Trophoblast cell (in vitro differentiated cells and primary cell): Measurements from ENCODE around the gene PEX14.

Experiments
- DNase-seq, 2 donors: peaks; one replicate each; pipeline ENCODE4 v3.0.0-alpha.2; 2016
- H2AFZ ChIP-seq: 2 replicates; pipeline ENCODE4 v1.6.1; 2013; ENCODE audit warnings: low read length, moderate library complexity, mild to moderate bottlenecking; ENCODE audit not compliant: insufficient read depth, poor library complexity
- H2AK5ac ChIP-seq: 2 replicates; pipeline ENCODE4 v1.6.1; 2013; ENCODE audit warnings: mild to moderate bottlenecking, low read length
- H2BK120ac ChIP-seq: 2 replicates; pipeline ENCODE4 v1.6.1; 2013; ENCODE audit warnings: low read length, mild to moderate bottlenecking, moderate library complexity; ENCODE audit not compliant: insufficient read depth, poor library complexity
- H2BK12ac ChIP-seq: 2 replicates; pipeline ENCODE4 v1.6.1; 2013; ENCODE audit warnings: mild to moderate bottlenecking, low read length, moderate library complexity
- H2BK5ac ChIP-seq: 2 replicates; pipeline ENCODE4 v1.6.1; 2013; ENCODE audit warnings: low read length, low read depth, moderate library complexity, mild to moderate bottlenecking; ENCODE audit not compliant: poor library complexity
- H3K14ac ChIP-seq: 2 replicates; pipeline ENCODE4 v1.6.1; 2013; ENCODE audit warnings: mild to moderate bottlenecking, low read length
- H3K18ac ChIP-seq: 2 replicates; pipeline ENCODE4 v1.6.1; 2013; ENCODE audit warnings: mild to moderate bottlenecking, low read length
- H3K23ac ChIP-seq: 2 replicates; pipeline ENCODE4 v1.6.1; 2013; ENCODE audit warnings: low read length
- H3K27ac ChIP-seq: 2 replicates; pipeline ENCODE4 v1.5.1; 2013; ENCODE audit warnings: low read depth, mild to moderate bottlenecking, inconsistent platforms, low read length, moderate library complexity
- H3K27me3 ChIP-seq: 2 replicates; pipeline ENCODE4 v1.6.1; 2013; ENCODE audit warnings: inconsistent platforms, mild to moderate bottlenecking, low read length, moderate library complexity; ENCODE audit not compliant: insufficient read depth
- H3K36me3 ChIP-seq, 2 experiments: 1 replicate in 1 of 2; 2 replicates in 1 of 2; pipeline ENCODE4 v1.6.1; 2013; ENCODE audit warnings: low read length in 2 of 2, mild to moderate bottlenecking in 2 of 2, moderate library complexity in 1 of 2; ENCODE audit not compliant: insufficient read depth in 2 of 2, control insufficient read depth in 1 of 2
- H3K4ac ChIP-seq: 2 replicates; pipeline ENCODE4 v1.6.1; 2013; ENCODE audit warnings: low read depth, mild to moderate bottlenecking, low read length, moderate library complexity
- H3K4me1 ChIP-seq, 2 experiments: 1 replicate in 1 of 2; 2 replicates in 1 of 2; pipeline ENCODE4 v1.6.1; 2013; ENCODE audit warnings: low read length in 2 of 2, mild to moderate bottlenecking in 2 of 2, moderate library complexity in 1 of 2; ENCODE audit not compliant: insufficient read depth in 2 of 2, control insufficient read depth in 1 of 2
- H3K4me2 ChIP-seq: 2 replicates; pipeline ENCODE4 v1.6.1; 2013; ENCODE audit warnings: inconsistent platforms, mild to moderate bottlenecking, low read length, moderate library complexity
- H3K4me3 ChIP-seq: 2 replicates; pipeline ENCODE4 v1.5.1; 2013; ENCODE audit warnings: mild to moderate bottlenecking, low read depth, low read length, inconsistent platforms
- H3K79me1 ChIP-seq: one replicate; pipeline ENCODE4 v1.6.1; 2013; ENCODE audit warnings: low read length
- H3K79me2 ChIP-seq: 2 replicates; pipeline ENCODE4 v1.6.1; 2013; ENCODE audit warnings: low read length, mild to moderate bottlenecking; ENCODE audit not compliant: control insufficient read depth, insufficient read depth, poor library complexity
- H3K9ac ChIP-seq: 2 replicates; pipeline ENCODE4 v1.6.1; 2013; ENCODE audit warnings: mild to moderate bottlenecking, low read length
- H3K9me3 ChIP-seq: 2 replicates; pipeline ENCODE4 v1.6.1; 2013; ENCODE audit warnings: low read depth, mild to moderate bottlenecking, control low read depth, inconsistent platforms, low read length; ENCODE audit not compliant: insufficient read depth
- H4K12ac ChIP-seq: 2 replicates; pipeline ENCODE4 v1.6.1; 2013; ENCODE audit warnings: low read depth, mild to moderate bottlenecking, low read length, moderate library complexity
- H4K8ac ChIP-seq: 2 replicates; pipeline ENCODE4 v1.6.1; 2013; ENCODE audit warnings: low read depth, mild to moderate bottlenecking, low read length, moderate library complexity
- H4K91ac ChIP-seq: one replicate; pipeline ENCODE4 v1.6.1; 2013; ENCODE audit warnings: low read depth, mild to moderate bottlenecking, low read length, moderate library complexity
- WGBS: extraction: QIAGEN DNeasy Blood & Tissue Kit; methylation state at CpG from one replicate; pipeline ENCODE4 v1.1.7; 2013; ENCODE audit warnings: missing lambda C conversion rate; ENCODE audit not compliant: insufficient read length, insufficient coverage; ENCODE audit errors: extremely low coverage; 5-methylcytosine and 5-hydroxymethylcytosine counted together

Gene PEX14

DNA sequence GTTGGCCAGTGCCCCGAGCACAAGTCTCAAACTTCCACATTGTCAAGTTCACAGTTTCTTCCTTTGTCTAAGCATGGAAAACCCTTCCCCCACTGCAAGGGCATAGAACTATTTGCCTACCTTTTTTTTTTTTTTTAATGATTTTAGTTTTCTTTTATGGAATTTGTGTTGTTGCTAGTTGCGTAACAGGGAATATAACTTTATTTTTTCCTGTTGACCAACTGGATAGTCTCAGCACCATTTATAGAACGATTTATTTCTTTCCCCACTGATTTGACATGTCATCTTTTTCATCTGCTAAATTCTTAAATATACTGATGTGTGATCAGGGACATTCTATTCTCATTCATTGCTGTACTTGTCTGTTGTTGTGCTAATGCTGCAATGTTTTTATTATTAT is 83.0 kb downstream of the PEX14 start:
- Histone ChIP-seq H3K36me3 (no peaks in the 10 kb centered on the region), H3K4ac (no peak overlapping the region), H2BK120ac (no peak overlapping the region), H3K27me3 (no peaks in the 10 kb centered on the region), H2BK5ac (no peak overlapping the region), H4K8ac (no peak overlapping the region), H3K14ac (no peak overlapping the region), H3K4me2 (no peak overlapping the region), H2AFZ (no peak overlapping the region), H3K4me1 (peaks cover 8 to 10% of the 10 kb centered on the region in 2 experiments), H4K91ac (no peak overlapping the region), H2AK5ac (no peak overlapping the region), H3K18ac (no peak overlapping the region), H4K12ac (no peak overlapping the region), H3K79me2 (no peaks in the 10 kb centered on the region), H3K4me3 (no peak overlapping the region), H3K23ac (no peak overlapping the region), H3K9me3 (no peaks in the 10 kb centered on the region), H3K79me1 (no peaks in the 10 kb centered on the region), H2BK12ac (no peak overlapping the region), H3K9ac (no peak overlapping the region), H3K27ac (no peak overlapping the region)
- WGBS: no CpG with 5 or more reads among the region's 3 CpGs
- no peak for DNase-seq

- Histone ChIP-seq H4K8ac (no peak overlapping the region), H3K27me3 (no peaks in the 10 kb centered on the region), H3K9ac (no peak overlapping the region), H2BK120ac (no peak overlapping the region), H3K4me2 (no peak overlapping the region), H3K36me3 (no peaks in the 10 kb centered on the region), H2BK12ac (no peak overlapping the region), H3K9me3 (no peaks in the 10 kb centered on the region), H2AFZ (no peak overlapping the region), H2BK5ac (no peak overlapping the region), H3K79me2 (no peaks in the 10 kb centered on the region), H3K79me1 (no peaks in the 10 kb centered on the region), H4K12ac (no peak overlapping the region), H2AK5ac (no peak overlapping the region), H3K18ac (no peak overlapping the region), H3K4me3 (no peak overlapping the region), H3K27ac (no peak overlapping the region), H3K4ac (no peak overlapping the region), H3K23ac (no peak overlapping the region), H3K14ac (no peak overlapping the region), H3K4me1 (peaks cover 8 to 10% of the 10 kb centered on the region in 2 experiments), H4K91ac (no peak overlapping the region)
- no CpG with 5 or more reads among the region's 8 CpGs for WGBS
- no peak for DNase-seq
These were observed 84.6 kb downstream of the PEX14 start for GRCh38 chr1:10559386-10559785.

GRCh38 chr1:10561497-10561896 is 86.7 kb downstream of the PEX14 start:
- no peak overlapping the region for H2BK5ac ChIP-seq
- H3K4me3 ChIP-seq: no peak overlapping the region
- H4K91ac ChIP-seq: no peak overlapping the region

DNA sequence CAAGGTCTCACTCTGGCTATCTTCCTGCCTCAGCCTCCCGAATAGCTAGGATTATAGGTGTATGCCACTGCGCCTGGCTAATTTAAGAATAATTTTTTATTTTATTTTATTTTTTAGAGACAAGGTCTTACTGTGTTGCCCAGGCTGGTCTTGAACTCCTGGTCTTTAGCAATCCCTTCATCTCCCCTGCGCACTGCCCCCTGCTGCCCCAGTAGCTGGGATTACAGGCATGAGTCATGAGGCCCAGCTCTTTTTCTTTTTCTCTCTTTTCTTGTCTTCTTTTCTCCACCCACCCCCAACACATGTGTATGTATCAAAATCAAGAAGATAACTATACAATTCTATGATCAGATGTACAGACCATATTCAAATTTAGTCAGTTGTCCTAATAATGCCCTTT is 87.2 kb downstream of the PEX14 start:
- H3K4ac ChIP-seq: no peak overlapping the region
- no peak overlapping the region for H3K9ac ChIP-seq
- no peaks in the 10 kb centered on the region for H3K27me3 ChIP-seq
- H3K27ac ChIP-seq: no peak overlapping the region
- H3K18ac ChIP-seq: no peak overlapping the region
- H2BK5ac ChIP-seq: no peak overlapping the region
- H3K4me2 ChIP-seq: no peak overlapping the region
- H2AFZ ChIP-seq: no peak overlapping the region
- H3K14ac ChIP-seq: no peak overlapping the region
- no peak overlapping the region for H3K23ac ChIP-seq
- no peak overlapping the region for H2AK5ac ChIP-seq
- H3K79me2 ChIP-seq: no peaks in the 10 kb centered on the region
- WGBS: no CpG with 5 or more reads among the region's 3 CpGs
- no peaks in the 10 kb centered on the region for H3K9me3 ChIP-seq
- no peaks in the 10 kb centered on the region for H3K4me1 ChIP-seq
- DNase-seq: no peak
- H4K91ac ChIP-seq: no peak overlapping the region
- H3K4me3 ChIP-seq: no peak overlapping the region
- H2BK12ac ChIP-seq: no peak overlapping the region
- H3K36me3 ChIP-seq: no peaks in the 10 kb centered on the region
- no peak overlapping the region for H4K8ac ChIP-seq
- no peak overlapping the region for H2BK120ac ChIP-seq
- no peak overlapping the region for H4K12ac ChIP-seq
- H3K79me1 ChIP-seq: no peaks in the 10 kb centered on the region

More at GRCh38 chr1:10561497-10561896, 86.7 kb downstream of the PEX14 start:
- H2AK5ac ChIP-seq: no peak overlapping the region
- no peak overlapping the region for H3K4me2 ChIP-seq
- H3K18ac ChIP-seq: no peak overlapping the region
- no peak overlapping the region for H2AFZ ChIP-seq
- no peaks in the 10 kb centered on the region for H3K79me2 ChIP-seq
- no peak for DNase-seq
- H3K9me3 ChIP-seq: no peaks in the 10 kb centered on the region
- H3K14ac ChIP-seq: no peak overlapping the region
- no peak overlapping the region for H2BK120ac ChIP-seq
- H3K9ac ChIP-seq: no peak overlapping the region
- H2BK12ac ChIP-seq: no peak overlapping the region
- no peak overlapping the region for H3K27ac ChIP-seq
- no peaks in the 10 kb centered on the region for H3K36me3 ChIP-seq
- H3K4ac ChIP-seq: no peak overlapping the region
- no peaks in the 10 kb centered on the region for H3K27me3 ChIP-seq
- H3K23ac ChIP-seq: no peak overlapping the region
- no peak overlapping the region for H4K8ac ChIP-seq
- H3K79me1 ChIP-seq: no peaks in the 10 kb centered on the region
- no peak overlapping the region for H4K12ac ChIP-seq
- peaks cover 0 to 2% of the 10 kb centered on the region in 2 experiments for H3K4me1 ChIP-seq
